PFSK-1 (cell line): ENCODE measurements around the gene CAPG.

Experiments used
- FOXP2 ChIP-seq: optimal IDR thresholded peaks from 2 replicates; pipeline ENCODE3; 2011; ENCODE audit warnings: borderline replicate concordance, control low read depth, inconsistent platforms; ENCODE audit not compliant: insufficient read depth; ENCODE audit errors: extremely low read length, extremely low read depth
- POLR2AphosphoS5 ChIP-seq: IDR thresholded peaks from 2 replicates; pipeline ENCODE4 v1.6.1; 2012; ENCODE audit warnings: low read depth, mild to moderate bottlenecking, control low read depth, low read length, moderate library complexity
- SIN3A ChIP-seq: IDR thresholded peaks from 2 replicates; pipeline ENCODE4 v1.6.1; 2012; ENCODE audit warnings: mild to moderate bottlenecking, low read length, moderate library complexity, borderline replicate concordance; ENCODE audit not compliant: insufficient read depth
- TAF1 ChIP-seq: IDR thresholded peaks from 2 replicates; pipeline ENCODE4 v1.6.1; 2012; ENCODE audit warnings: low read length, control low read depth, borderline replicate concordance; ENCODE audit not compliant: insufficient read depth
- TF ChIP-seq, protein P1 (sequence below), 2 experiments: IDR thresholded peaks; 2 replicates each; pipeline versions ENCODE4 v1.6.1 to v1.8.0; 2011 to 2012; ENCODE audit warnings: low read depth in 2 of 2, low read length in 2 of 2, control low read depth in 1 of 2, inconsistent platforms in 1 of 2, mild to moderate bottlenecking in 1 of 2, moderate library complexity in 1 of 2; ENCODE audit not compliant: insufficient read depth in 1 of 2

Gene CAPG

DNA sequence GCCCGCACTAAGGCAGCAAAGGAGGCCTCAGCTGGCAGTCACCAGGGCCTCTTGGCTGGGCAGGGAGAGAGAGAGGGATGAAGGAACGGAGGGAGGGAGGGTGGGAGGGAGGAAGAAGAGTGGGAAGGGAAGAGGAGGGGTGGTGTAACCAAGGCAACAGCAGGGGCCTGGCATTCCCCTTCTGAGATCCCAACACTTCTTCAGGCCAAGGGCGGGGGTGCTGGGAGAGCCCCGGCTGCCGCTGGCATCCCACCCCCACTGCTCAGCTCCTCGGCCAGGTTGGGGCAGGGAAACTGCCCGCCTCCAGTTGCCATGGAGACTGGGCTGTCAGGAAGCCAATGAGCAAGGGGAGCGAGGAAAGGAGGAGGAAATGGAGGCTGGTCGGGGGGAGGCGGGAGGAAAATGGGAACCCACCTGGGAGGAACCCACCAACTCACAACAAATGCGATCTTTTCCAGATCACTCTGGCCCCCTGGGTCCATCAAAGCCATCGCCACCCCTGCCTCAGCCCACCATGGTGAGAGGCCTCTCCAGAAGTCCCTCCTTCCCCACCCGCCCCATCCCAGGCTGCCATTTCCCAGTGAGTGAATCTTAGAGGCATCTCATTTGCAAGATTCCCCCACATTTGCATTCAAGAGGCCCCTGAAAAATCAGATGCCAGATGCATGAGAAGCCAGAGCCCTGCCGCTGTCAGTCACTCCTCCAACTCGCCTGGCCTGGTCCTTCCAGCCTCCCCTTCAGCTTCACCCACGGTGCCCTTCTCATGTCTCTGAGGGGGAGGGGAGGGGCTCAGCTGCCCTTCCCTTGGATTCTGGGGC is 20.8 kb upstream of the CAPG start:
- no peak for TF ChIP-seq POLR2AphosphoS5
- no peak for TF ChIP-seq SIN3A
- no peak for TF ChIP-seq FOXP2
- no peak for TF ChIP-seq TAF1
- TF ChIP-seq, protein P1, sequence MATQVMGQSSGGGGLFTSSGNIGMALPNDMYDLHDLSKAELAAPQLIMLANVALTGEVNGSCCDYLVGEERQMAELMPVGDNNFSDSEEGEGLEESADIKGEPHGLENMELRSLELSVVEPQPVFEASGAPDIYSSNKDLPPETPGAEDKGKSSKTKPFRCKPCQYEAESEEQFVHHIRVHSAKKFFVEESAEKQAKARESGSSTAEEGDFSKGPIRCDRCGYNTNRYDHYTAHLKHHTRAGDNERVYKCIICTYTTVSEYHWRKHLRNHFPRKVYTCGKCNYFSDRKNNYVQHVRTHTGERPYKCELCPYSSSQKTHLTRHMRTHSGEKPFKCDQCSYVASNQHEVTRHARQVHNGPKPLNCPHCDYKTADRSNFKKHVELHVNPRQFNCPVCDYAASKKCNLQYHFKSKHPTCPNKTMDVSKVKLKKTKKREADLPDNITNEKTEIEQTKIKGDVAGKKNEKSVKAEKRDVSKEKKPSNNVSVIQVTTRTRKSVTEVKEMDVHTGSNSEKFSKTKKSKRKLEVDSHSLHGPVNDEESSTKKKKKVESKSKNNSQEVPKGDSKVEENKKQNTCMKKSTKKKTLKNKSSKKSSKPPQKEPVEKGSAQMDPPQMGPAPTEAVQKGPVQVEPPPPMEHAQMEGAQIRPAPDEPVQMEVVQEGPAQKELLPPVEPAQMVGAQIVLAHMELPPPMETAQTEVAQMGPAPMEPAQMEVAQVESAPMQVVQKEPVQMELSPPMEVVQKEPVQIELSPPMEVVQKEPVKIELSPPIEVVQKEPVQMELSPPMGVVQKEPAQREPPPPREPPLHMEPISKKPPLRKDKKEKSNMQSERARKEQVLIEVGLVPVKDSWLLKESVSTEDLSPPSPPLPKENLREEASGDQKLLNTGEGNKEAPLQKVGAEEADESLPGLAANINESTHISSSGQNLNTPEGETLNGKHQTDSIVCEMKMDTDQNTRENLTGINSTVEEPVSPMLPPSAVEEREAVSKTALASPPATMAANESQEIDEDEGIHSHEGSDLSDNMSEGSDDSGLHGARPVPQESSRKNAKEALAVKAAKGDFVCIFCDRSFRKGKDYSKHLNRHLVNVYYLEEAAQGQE (IDR thresholded peaks at IDR 0.05; ENCODE audit: insufficient read depth in 1 of 2, low read depth in 2 of 2, low read length in 2 of 2): no peak

DNA sequence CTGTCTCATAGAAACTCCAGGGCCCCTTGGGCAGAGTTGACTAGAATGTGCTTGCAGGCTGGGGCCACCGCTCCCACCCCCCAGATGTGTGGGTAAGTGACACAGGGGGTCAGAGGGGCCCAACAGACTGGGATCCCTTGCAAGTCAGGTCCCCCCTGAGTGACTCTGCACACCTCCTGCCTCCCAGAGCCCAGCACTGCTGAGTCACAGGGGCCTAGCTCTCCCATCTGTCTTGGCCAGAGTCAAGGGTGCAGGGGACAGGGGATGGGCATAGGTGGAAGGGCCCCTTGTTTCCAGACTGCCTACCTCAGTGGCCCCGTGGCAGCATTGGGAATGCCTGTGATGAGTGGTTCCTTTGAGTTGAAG is 19.7 kb upstream of the CAPG start:
- TF ChIP-seq POLR2AphosphoS5: no peak
- TF ChIP-seq SIN3A: no peak
- no peak for TF ChIP-seq TAF1
- TF ChIP-seq FOXP2: no peak
- TF ChIP-seq, protein P1 (IDR thresholded peaks at IDR 0.05; ENCODE audit: insufficient read depth in 1 of 2, low read depth in 2 of 2, low read length in 2 of 2): no peak

DNA sequence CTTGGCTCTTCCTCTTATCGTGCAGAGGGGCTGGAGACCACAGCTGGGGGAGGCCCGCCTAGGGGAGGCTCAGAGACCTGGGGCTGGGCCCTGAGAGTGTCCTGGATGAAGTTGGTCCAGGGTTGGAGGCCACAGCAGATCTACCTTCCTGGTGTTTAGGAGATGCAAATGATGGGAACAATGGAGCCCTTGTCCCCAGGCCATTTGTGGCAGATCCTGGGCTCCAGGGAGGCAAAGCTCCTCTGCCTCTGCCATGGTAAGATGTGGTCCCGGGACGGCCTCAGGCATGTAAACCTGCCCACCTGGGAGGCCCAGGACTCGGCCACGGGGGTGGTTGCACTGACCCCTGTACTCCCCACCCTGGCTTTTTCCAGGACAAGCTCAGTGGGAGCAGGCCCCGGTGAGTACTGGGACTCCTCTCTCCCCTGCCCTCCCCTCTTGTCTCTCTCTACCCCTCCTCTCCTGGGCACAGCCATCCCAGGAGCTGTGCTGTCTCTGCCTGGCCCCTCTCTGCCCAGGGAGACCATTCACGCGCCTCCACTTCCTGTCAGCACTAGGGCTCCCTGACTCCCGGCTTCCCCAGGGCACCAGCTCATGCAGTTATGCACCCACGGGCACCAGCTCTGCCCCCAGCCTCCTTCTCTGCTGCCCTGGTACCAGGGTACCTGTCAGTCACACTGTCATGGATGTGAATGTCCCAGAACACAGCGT is 19.2 kb upstream of the CAPG start:
- TF ChIP-seq SIN3A (no peak), POLR2AphosphoS5 (no peak), TAF1 (no peak), FOXP2 (no peak)
- TF ChIP-seq, protein P1 (IDR thresholded peaks at IDR 0.05; ENCODE audit: insufficient read depth in 1 of 2, low read depth in 2 of 2, low read length in 2 of 2): no peak

DNA sequence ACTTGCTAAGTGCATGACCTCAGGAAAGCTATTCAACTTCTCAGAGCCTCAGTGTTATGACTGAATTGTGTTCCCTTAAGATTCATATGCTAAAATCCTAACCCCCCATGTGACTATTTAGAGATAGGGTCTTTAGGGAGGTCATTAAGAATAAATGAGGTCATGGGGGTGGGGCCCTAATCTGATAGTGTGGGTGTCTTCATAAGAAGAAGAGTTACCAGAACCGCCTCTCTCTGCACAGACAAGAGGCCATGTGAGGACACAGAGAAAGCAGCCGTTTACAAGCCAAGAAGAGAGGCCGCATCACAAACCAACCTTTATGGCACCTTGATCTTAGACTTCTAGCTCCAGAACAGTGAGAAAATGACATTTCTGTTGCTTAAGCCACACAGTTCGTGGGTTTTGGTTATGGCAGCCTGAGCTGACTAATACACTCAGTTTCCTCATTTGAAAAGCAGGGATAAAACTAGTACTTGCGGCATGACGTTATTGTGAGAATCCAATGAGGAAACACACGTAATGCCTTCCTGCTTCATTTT is 18.2 kb upstream of the CAPG start:
- TF ChIP-seq, protein P1 (IDR thresholded peaks at IDR 0.05; ENCODE audit: insufficient read depth in 1 of 2, low read depth in 2 of 2, low read length in 2 of 2): no peak
- TF ChIP-seq SIN3A: no peak
- TF ChIP-seq TAF1: no peak
- no peak for TF ChIP-seq FOXP2
- no peak for TF ChIP-seq POLR2AphosphoS5
